Activated CD8-positive, alpha-beta memory T cell treated with anti-CD3 and anti-CD28 coated beads, Interleukin-2, amount 50 U/mL, for 4 hours (primary cell): ENCODE data around the gene HCN1.

Experiments
- DNase-seq: peaks from one replicate; pipeline ENCODE4 v3.0.0-alpha.2; 2020

Gene HCN1

DNA sequence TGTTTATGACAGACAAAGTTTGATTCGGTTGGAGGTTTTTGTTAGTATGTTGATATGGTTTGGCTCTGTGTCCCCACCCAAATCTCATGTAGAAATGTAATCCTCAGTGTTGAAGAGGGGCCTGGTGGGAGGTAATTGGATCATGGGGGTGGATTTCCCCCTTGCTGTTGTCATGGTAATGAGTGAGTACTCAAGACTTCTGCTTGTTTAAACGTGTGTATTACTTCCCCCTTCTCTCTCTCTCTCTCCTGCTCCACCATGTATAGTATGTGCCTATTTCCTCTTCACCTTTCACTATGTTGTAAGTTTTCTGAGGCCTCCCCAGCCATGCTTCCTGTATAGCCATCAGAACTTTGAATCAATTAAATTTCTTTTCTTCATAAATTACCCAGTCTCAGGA lies 415.1 kb downstream of the HCN1 start:
- DNase-seq = no peak

DNA sequence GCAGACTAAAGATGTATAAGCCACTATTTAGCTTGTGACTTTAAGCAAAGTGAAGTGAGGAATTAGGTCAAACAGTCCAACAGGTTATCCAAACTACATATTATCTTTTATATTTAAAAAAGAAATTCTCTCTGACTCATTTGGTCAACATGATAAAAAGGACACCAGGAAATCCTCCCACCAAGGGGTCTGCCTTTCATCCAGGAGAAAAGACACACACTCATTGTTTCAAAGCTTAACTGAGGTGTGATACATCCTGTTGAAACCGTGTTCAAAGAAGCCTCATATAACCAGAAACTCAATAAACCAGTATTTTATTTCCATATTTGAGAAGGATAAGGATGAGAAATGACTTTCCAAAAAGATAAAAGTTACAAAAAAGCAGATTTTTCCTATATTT lies 417.1 kb downstream of the HCN1 start:
- DNase-seq = no peak

DNA sequence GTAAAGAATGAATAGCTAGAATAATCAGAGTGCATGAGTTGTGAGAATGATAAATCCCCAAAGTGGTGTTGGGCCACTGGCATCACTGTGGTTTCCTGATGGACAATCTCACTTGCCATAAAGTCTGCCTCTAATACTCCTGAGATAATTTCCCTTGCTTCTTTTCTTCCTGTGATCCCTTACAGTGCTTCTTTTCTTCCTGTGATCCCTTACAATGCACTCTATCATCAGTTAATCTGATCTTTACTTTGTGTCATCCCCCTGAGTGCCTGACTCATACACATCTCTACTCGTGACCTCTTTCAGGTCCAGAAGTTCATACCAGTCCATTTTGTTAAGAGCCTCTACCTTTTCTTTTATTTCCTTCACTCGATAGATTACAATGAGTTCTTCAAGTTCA lies 418.3 kb downstream of the HCN1 start:
- DNase-seq = no peak

DNA sequence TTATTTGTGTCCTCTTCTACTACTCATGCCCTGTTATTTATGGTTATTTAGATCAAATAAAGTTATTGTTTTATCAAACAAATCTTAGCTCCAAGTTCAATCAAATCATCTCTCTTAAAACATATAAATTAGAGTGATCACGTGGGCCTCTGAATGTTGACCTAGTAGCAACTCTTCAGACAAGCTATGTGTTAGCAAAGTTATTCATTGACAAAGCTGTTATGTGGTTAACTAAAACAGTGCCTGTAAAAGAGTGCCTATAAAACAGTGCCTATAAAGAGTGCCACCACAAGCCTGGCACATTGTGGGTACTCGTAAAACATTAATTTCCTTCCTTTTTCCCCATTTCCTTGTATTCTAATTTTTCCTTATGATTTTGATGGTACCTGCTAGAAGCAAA lies 421.9 kb downstream of the HCN1 start:
- DNase-seq = no peak

DNA sequence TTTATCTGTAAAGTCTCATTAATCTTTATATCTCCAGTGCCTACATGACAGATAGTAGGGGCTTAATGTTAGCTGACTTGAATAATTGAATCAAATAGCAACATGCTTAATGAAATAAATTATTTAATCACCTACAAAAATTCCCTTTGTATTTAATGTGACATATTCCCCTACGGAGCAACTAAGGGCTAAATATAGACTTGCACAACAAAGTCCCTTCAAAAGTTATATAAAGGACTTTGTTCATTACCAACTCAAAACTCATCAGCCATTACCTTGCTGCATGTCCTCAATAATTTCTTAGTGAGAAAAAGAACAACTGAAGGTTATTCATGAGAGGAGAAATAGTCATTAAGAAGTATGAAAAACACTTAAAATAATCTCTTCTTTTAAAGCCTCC lies 424.6 kb downstream of the HCN1 start:
- DNase-seq = no peak

DNA sequence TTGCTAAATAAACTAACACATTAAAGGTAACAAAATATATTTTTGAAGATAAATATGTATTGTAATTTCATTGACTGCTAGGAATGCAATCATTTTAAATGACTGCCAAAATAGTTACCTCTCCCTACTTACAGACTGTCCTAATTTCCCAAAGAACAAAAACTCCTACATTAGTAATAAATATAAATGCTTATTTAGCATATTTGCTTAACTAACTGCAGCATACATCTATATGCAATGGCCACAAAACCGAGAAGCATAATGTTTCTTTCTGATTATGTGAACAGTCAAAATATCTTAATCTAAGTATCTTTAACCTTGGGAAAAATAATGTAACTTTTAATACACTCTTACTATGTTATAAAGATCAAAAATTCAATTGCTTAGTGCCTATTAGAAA lies 431.7 kb downstream of the HCN1 start:
- DNase-seq = no peak

DNA sequence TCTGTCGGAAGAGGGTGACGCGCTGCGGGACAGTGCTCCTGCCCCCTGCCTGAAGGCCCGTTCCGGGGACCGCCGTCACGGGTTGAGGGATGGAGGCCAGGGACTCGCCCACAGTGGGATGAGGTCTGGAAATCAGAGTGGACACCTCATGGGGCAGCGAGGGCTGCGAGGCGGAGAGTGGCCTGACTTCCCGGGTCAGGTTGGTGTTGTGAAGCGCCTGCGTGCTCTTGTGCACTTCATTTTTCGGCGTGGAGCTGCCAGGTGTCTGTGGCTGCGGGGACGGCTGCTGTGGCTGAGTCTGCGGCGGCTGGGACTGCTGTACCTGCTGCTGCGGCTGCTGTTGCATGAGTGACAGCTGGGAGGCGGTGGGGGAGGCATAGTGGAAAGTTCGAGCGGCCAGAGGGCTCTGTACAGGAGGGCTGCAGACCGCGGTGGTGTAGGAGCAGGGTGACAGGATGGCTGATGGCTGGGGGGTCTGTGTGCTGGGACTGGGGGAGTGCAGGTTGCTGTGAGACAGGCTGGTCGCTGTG lies 434.1 kb downstream of the HCN1 start:
- DNase-seq = no peak

DNA sequence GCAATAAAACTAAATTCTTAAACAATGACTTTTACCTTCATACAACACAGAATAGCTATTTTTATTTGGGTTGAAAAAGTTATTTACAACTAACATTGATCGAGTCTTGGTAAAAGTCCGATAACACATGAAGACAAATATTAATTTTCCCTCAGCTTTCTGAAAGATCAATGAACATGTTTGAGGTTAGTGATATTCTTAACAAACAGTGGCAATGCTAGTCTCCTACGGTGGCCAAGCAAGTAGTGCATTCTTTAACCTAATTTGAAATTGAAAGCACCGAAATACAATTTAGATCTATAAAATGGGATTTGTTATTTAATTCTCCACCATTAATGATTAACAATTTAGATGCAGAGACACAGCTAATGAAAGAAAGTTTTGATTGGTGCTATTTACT lies 435.1 kb downstream of the HCN1 start:
- no peak for DNase-seq

DNA sequence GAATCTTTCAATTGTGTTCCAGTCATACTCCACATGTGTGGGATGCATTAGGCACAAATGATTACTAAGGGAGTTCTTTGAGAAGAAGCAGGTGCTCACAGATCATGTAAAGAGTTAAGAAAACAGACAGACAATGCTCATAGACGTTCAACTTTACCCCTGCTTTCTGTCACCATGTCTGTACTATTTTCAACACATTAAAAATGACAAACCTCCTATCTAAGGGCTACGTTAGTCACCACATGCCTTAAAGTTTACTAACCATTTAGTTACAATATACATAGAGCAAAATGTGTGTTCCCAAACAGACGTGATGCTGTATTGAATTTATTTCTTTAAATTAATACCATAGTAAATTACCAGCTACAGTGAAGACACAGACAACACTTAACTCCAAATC lies 435.9 kb downstream of the HCN1 start:
- no peak for DNase-seq

DNA sequence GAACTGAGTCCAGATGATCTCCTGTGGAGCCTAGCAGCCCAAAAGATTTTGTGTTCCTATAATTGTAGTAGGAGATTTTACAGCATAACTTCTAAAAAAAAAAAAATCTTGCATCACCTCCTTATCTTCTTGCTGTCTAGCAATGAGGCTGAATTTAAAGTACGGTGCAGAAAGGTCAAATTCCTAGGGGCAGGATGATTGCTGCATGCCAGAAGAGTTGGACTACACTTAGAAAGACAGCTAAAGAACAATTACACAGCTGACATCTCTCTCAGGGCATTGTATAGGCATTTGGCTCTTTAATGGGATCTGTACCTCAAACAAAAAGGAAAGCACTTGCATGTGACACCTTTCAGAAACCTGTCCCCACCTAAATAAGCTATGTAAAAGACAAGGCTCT lies 443.2 kb downstream of the HCN1 start:
- no peak for DNase-seq

DNA sequence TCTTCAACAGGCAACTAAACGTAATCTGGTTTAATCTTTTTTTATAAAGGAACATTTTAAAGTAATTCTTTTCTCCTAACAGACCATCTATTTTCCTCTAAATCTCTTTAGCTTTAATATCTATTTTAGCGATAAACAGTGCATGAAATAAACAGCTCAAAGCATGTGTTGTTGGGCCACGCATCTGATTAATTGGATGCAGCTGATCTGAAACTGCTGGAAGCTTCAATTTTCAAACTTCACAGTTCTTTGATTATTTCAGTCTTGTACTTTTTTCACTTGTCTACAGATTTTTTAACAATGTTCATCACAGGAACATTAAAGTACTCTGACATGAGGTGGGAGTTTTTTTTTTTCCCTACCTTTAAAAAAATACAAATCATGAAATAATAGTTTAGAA lies 443.6 kb downstream of the HCN1 start:
- no peak for DNase-seq

DNA sequence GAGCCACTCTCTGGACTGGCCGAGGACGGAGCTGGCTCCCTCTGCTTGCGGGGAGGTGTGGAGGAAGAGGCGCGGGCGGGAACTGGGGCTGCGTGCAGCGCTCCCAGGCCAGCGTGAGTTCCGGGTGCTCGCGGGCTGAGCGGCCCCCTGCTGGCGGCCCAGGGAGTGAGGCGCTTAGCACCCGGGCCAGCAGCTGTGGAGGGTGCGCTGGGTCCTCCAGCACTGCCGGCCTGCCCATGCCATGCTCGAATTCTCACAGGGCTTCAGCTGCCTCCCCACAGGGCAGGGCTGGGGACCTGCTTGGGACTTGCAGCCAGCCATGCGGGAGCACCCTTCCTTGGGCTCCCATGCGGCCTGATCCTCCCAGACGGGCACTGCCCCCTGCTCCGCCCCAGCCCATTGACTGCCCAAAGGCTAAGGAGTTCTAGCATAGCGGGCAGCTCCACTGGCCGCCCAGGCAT lies 470.6 kb downstream of the HCN1 start:
- DNase-seq = no peak

DNA sequence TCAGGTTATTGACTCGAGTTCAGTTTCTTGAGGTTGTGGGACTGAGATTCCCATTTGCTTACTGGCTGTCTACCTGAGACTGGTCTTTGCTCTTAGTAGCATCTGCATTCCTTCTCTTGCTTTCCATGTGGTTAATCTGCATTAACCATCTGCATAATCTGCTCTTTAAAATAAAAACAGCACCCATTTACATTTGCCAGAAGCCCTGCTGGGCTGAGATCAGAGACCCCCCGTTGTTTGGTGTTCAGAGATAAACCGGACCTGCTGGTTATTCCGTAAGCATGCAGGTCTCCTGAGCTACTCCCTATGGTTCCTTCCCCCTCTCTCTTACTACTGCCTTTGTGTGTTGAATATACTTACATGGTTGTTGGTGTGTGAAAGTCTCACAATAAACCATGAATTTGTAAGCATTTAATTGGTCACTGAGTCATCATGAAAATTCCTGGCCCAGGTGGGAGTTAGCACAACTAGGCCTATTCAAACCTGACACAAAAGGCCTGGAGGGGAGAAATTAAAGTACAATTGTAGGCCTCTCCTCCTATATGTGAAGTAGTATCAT lies 490.7 kb downstream of the HCN1 start:
- no peak for DNase-seq
